Esophagus (tissue), 2 donors: ENCODE measurements around the gene NDUFB8. TPM values are rescaled to one million over a fixed set of nuclear protein-coding genes. Genes with fewer than 3 reads are reported as not detected.
"Not testable (repeated sequence)": the region's sequence is repeated elsewhere in the genome, so short reads cannot be mapped to it uniquely, and the experiment has no call there.

ENCODE experiments used
- H3K27ac ChIP-seq, 2 donors: one replicate each; pipeline ENCODE4 v1.5.1; 2013; ENCODE audit warnings: low read depth in 2 of 2, mild to moderate bottlenecking in 2 of 2, inconsistent platforms in 1 of 2, low read length in 1 of 2, moderate library complexity in 1 of 2
- H3K27me3 ChIP-seq, 2 donors: one replicate each; pipeline ENCODE4 v1.6.1; 2013; ENCODE audit warnings: low read length in 2 of 2, control low read depth in 1 of 2, mild to moderate bottlenecking in 1 of 2; ENCODE audit not compliant: insufficient read depth in 2 of 2, control insufficient read depth in 1 of 2
- H3K36me3 ChIP-seq, 2 donors: one replicate each; pipeline ENCODE4 v1.6.1; 2013; ENCODE audit warnings: low read length in 1 of 2; ENCODE audit not compliant: control insufficient read depth in 2 of 2, insufficient read depth in 2 of 2
- H3K4me1 ChIP-seq, 2 donors: one replicate each; pipeline ENCODE4 v1.6.1; 2013; ENCODE audit warnings: low read length in 1 of 2; ENCODE audit not compliant: control insufficient read depth in 2 of 2, insufficient read depth in 2 of 2
- H3K4me3 ChIP-seq, 2 donors: one replicate each; pipeline ENCODE4 v1.5.1; 2013; ENCODE audit warnings: low read length in 2 of 2, mild to moderate bottlenecking in 2 of 2, low read depth in 1 of 2, moderate library complexity in 1 of 2
- H3K9me3 ChIP-seq, 2 donors: one replicate each; pipeline ENCODE4 v1.6.1; 2013; ENCODE audit warnings: mild to moderate bottlenecking in 2 of 2, low read depth in 1 of 2, low read length in 1 of 2, moderate library complexity in 1 of 2; ENCODE audit not compliant: control insufficient read depth in 2 of 2, insufficient read depth in 1 of 2
- WGBS, 2 donors: extraction: QIAGEN DNeasy Blood & Tissue Kit; methylation state at CpG; one replicate each; pipeline ENCODE4 v1.1.7; 2013; 5-methylcytosine and 5-hydroxymethylcytosine counted together
- polyA plus RNA-seq, 2 donors: library from polyadenylated mRNA; stranded (reverse); fragments of 200-250 nt; gene quantifications; one replicate each; pipeline ENCODE4 v1.2.3, GENCODE V29; 2013
- donor health status: healthy with polysubstance abuse.
- donor health status: Bipolar disorder and iron deficiency.

The NDUFB8 gene
- polyA plus RNA-seq, result 100 to 1,000 TPM; 280 to 317 TPM

DNA sequence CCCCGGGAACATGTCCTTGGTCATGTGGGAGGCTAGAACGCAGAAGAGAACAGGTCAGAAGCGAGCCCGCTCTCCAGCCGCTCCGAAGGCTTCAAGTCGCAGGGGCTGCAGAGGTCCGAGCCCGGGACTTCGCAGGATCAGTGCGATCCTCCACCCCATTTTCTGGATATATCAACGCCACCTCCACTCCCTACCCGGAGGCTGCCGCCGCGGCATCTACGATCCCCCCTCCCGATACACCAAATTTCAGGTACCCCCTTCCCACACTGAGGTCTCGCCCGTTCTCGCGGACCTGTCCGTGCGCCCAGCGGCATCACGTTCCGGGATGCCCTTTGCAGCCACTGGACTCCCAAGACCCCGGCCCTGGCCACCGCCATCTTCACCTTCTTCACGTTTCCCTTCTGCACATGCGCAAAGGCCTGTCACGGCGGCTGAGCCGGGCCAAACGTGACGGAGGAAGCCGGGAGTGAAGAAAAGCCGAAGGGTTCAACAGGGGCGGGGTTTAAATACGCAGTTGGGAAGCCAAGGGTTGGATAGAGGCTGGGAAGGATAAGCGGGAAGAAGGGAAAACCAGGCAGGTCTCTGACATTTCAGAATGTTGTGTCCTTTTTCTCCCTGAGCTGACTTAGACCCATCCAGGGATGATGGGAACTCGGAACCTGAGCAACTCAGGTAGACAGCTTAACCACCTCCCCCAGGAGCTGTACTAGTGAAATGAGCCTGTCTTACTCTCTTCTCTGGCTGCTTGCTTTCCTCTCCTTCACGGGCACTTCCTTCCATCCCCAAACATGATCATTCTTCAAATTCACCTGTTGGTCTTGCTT, at the start of gene NDUFB8:
NDUFB8 (minus strand) TSS at position 397 of the 824 bp plus-strand sequence; CDS start at position 377, 20 bp downstream.
- 0 to 1% methylated on average over 40 to 43 of the region's 43 CpGs for WGBS, 2 donors
- H3K27ac ChIP-seq, result peak within 1 kb of the TSS; percentile 63 to 84

GRCh38 chr10:100576282-100576635, 46.6 kb upstream of the NDUFB8 start:
- no peaks in the 10 kb centered on the region for H3K36me3 ChIP-seq
- no peaks in the 10 kb centered on the region for H3K9me3 ChIP-seq
- no peaks in the 10 kb centered on the region for H3K27me3 ChIP-seq
- no peak overlapping the region for H3K4me3 ChIP-seq
- H3K27ac ChIP-seq, result no peak overlapping the region
- H3K4me1 ChIP-seq, result no peaks in the 10 kb centered on the region
- WGBS, 2 donors, result 65 to 71% methylated on average over 5 of the region's 5 CpGs

More for the DNA sequence above, at the start of gene NDUFB8:
- H3K4me3 ChIP-seq, result peak within 1 kb of the TSS; percentile 84 to 85
- no peaks in the 10 kb centered on the region for H3K27me3 ChIP-seq
- no peaks in the 10 kb centered on the region for H3K4me1 ChIP-seq
- no peaks in the 10 kb centered on the region for H3K9me3 ChIP-seq
- peaks cover 4 to 10% of the 10 kb centered on the region in 2 donors for H3K36me3 ChIP-seq

- H3K27ac ChIP-seq, result no peak overlapping the region
- H3K27me3 ChIP-seq, result no peaks in the 10 kb centered on the region
- H3K4me3 ChIP-seq, result no peak overlapping the region
- WGBS, 2 donors, result 81 to 83% methylated on average over 8 of the region's 8 CpGs
- no peaks in the 10 kb centered on the region for H3K36me3 ChIP-seq
- no peaks in the 10 kb centered on the region for H3K9me3 ChIP-seq
- no peaks in the 10 kb centered on the region for H3K4me1 ChIP-seq
These were observed 46.1 kb upstream of the NDUFB8 start for GRCh38 chr10:100575585-100576281.

DNA sequence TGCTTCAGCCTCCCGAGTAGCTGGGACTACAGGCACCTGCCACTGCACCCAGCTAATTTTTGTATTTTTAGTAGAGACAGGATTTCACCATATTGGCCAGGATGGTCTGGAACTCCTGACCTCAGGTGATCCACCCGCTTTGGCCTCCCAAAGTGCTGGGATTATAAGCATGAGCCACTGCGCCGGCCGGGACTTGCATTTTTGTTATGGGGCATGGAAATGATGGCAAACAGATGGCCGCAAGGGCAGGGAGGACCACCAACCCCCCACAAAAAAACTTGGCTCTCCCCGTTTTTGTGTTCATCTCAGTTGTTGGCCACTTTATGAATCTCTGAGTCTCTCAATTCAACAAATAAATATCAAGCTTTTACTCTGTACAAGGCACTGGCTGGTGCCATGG, 45.5 kb upstream of the NDUFB8 start:
- H3K27ac ChIP-seq, H3K27me3 ChIP-seq, H3K36me3 ChIP-seq, H3K4me1 ChIP-seq, H3K4me3 ChIP-seq, H3K9me3 ChIP-seq: not testable (repeated sequence)
- 76 to 77% methylated on average over 7 of the region's 7 CpGs for WGBS, 2 donors

- Histone ChIP-seq H3K9me3 (no peaks in the 10 kb centered on the region), H3K27me3 (peaks cover 0 to 5% of the 10 kb centered on the region in 2 donors), H3K36me3 (no peaks in the 10 kb centered on the region), H3K4me1 (no peaks in the 10 kb centered on the region), H3K4me3 (no peak overlapping the region), H3K27ac (no peak overlapping the region)
- WGBS, 2 donors, result 86% methylated on average over 24 of the region's 24 CpGs
These were observed 41.6 kb upstream of the NDUFB8 start for GRCh38 chr10:100571084-100571856.

DNA sequence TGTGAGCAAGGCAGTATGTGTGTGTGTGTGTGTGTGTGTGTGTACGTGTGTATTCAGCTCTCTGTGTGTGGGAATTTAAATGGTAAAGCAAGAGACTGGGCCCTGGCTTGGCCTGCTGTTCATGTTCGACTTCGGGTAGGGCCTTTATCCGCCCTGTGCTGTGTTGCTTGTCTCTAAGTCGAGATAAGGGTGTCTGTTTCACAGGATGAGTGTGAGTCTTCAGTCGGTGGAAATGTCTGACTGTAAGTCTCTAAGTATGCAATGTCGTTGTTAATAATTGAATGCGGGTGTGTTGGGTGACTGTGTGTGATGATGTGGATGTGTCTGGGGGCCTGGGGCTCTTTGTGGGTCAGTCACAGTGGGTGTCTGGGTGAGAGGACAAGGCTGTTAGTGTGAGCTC, 40.8 kb upstream of the NDUFB8 start:
- Histone ChIP-seq H3K4me3 (no peak overlapping the region), H3K27me3 (peaks cover 0 to 8% of the 10 kb centered on the region in 2 donors), H3K36me3 (no peaks in the 10 kb centered on the region), H3K27ac (no peak overlapping the region), H3K4me1 (no peaks in the 10 kb centered on the region), H3K9me3 (no peaks in the 10 kb centered on the region)
- 61% methylated on average over 8 of the region's 8 CpGs for WGBS, 2 donors

GRCh38 chr10:100569687-100570481, 40.2 kb upstream of the NDUFB8 start:
- 19 to 22% methylated on average over 28 of the region's 28 CpGs for WGBS, 2 donors
- no peak overlapping the region for H3K27ac ChIP-seq
- H3K27me3 ChIP-seq, result peaks cover 0 to 8% of the 10 kb centered on the region in 2 donors
- no peaks in the 10 kb centered on the region for H3K4me1 ChIP-seq
- no peaks in the 10 kb centered on the region for H3K9me3 ChIP-seq
- H3K36me3 ChIP-seq, result no peaks in the 10 kb centered on the region
- no peak overlapping the region for H3K4me3 ChIP-seq

GRCh38 chr10:100568912-100569311, 39.2 kb upstream of the NDUFB8 start:
- 81 to 83% methylated on average over 3 of the region's 3 CpGs for WGBS, 2 donors
- Histone ChIP-seq H3K27me3 (peaks cover 0 to 8% of the 10 kb centered on the region in 2 donors), H3K4me3 (no peak overlapping the region), H3K4me1 (no peaks in the 10 kb centered on the region), H3K9me3 (no peaks in the 10 kb centered on the region), H3K27ac (no peak overlapping the region), H3K36me3 (no peaks in the 10 kb centered on the region)

DNA sequence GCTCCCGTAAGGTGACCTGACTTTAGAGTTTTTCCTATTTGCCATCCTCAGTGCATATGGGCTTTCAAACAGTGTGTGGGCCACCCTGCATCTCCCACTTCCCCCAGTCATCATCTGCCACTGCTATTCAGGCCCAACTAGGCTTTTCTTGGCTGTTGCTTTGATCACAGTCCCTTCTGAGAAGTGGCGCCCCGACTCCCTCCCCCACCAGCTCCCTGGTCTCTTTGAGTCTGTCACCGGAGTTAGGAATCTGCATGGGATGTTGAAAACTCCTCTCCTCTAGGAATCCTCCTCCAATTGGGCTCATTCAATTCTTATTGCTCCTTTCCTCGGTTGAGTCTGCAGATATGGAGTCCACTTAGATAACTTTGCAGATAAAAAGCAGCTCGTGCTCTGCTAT, 38.2 kb upstream of the NDUFB8 start:
- no peak overlapping the region for H3K27ac ChIP-seq
- H3K27me3 ChIP-seq, result peaks cover 0 to 10% of the 10 kb centered on the region in 2 donors
- no peak overlapping the region for H3K4me3 ChIP-seq
- no peaks in the 10 kb centered on the region for H3K36me3 ChIP-seq
- 27 to 29% methylated on average over 6 of the region's 6 CpGs for WGBS, 2 donors
- H3K9me3 ChIP-seq, result peaks cover 0 to 1% of the 10 kb centered on the region in 2 donors
- no peaks in the 10 kb centered on the region for H3K4me1 ChIP-seq
